ENCODE measurements around the gene ZNF408. TPM values are rescaled to one million over a fixed set of nuclear protein-coding genes. Genes with fewer than 3 reads are reported as not detected.
A peak's percentile ranks its signal among the peaks of the same experiment; 100 is the strongest.

ZNF408 gene
- total RNA-seq, 1 donor from 2014 or later: 14.9 TPM

- no peaks in the 10 kb centered on the region for H3K9me3 Mint-ChIP-seq
- H3K4me3 Mint-ChIP-seq: no peak overlapping the region
- H3K27me3 Mint-ChIP-seq: no peaks in the 10 kb centered on the region
- peaks cover 24% of the 10 kb centered on the region for H3K4me1 Mint-ChIP-seq (ENCODE audit: unreplicated experiment)
- peaks cover 4% of the 10 kb centered on the region for H3K36me3 Mint-ChIP-seq
- no peak for DNase-seq (ENCODE audit: extremely low spot score, unreplicated experiment)
- no peak for TF ChIP-seq CTCF (conservative IDR thresholded peaks at IDR 0.05)
- peak overlapping the region; percentile 84 for H3K27ac Mint-ChIP-seq
These were observed 6.2 kb upstream of the ZNF408 start for GRCh38 chr11:46694607-46695006.

DNA sequence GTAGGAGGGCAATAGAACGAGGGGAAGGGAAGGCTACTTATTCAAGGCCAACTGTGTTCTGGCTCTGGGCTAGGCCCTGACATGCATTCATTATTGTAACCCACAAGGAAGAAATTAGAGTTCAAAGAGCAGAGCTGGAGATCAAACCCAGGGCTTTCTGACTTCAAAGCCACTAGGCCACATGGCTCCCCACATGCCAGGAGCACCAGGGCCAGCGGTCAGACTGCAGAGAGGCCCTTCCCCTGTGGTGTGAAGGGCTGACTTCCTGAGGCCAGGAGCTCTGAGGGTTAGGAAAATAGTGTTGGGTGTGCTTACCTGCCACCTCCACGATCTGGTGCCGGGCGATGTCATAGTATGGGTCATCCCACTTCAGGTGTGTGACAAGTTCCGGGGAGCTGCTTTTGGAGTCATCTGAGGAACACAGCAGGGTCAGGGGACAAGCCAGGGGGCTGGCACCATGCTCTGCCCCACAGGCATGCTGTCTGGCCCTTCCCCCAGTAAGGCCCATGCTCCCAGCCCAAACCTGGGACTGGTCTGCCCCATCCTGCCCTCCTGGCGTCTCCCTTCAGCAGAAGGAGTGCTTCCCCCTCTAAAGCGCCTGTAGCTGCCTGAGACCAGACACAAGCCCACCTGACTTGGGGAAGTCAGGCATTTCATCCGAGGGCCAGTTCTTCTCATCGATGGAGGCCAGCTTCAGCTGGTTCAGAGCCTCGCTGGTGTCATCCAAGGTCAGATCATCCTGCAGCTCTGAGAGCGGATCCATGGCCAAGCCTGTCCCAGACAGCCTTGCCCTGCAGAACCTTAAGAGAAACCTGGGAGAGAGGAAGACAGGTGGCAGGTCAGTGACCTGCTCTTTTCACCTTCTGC, 5.3 kb upstream of the ZNF408 start:
- no peaks in the 10 kb centered on the region for H3K27me3 Mint-ChIP-seq
- peaks cover 26% of the 10 kb centered on the region for H3K4me1 Mint-ChIP-seq (ENCODE audit: unreplicated experiment)
- H3K9me3 Mint-ChIP-seq: no peaks in the 10 kb centered on the region
- no peak for TF ChIP-seq CTCF (conservative IDR thresholded peaks at IDR 0.05)
- no peak overlapping the region for H3K4me3 Mint-ChIP-seq
- H3K27ac Mint-ChIP-seq: peak overlapping the region; percentile 53
- no peak for DNase-seq (ENCODE audit: extremely low spot score, unreplicated experiment)
- peaks cover 2% of the 10 kb centered on the region for H3K36me3 Mint-ChIP-seq

- no peaks in the 10 kb centered on the region for H3K9me3 Mint-ChIP-seq
- H3K36me3 Mint-ChIP-seq: no peaks in the 10 kb centered on the region
- H3K4me1 Mint-ChIP-seq (ENCODE audit: unreplicated experiment): peaks cover 29% of the 10 kb centered on the region
- no peaks in the 10 kb centered on the region for H3K27me3 Mint-ChIP-seq
- H3K4me3 Mint-ChIP-seq: no peak overlapping the region
- no peak for TF ChIP-seq CTCF (conservative IDR thresholded peaks at IDR 0.05)
- no peak for DNase-seq (ENCODE audit: extremely low spot score, unreplicated experiment)
- H3K27ac Mint-ChIP-seq: no peak overlapping the region
These were observed 4.6 kb upstream of the ZNF408 start for GRCh38 chr11:46696212-46696558.

GRCh38 chr11:46697303-46697702, 3.5 kb upstream of the ZNF408 start:
- Mint-ChIP-seq H3K4me1 (ENCODE audit: unreplicated experiment) (peaks cover 33% of the 10 kb centered on the region), H3K36me3 (peaks cover under 1% of the 10 kb centered on the region), H3K27me3 (no peaks in the 10 kb centered on the region), H3K27ac (peak overlapping the region; percentile 73), H3K4me3 (peak overlapping the region; percentile 68), H3K9me3 (no peaks in the 10 kb centered on the region)
- TF ChIP-seq CTCF (conservative IDR thresholded peaks at IDR 0.05): no peak
- no peak for DNase-seq (ENCODE audit: extremely low spot score, unreplicated experiment)

DNA sequence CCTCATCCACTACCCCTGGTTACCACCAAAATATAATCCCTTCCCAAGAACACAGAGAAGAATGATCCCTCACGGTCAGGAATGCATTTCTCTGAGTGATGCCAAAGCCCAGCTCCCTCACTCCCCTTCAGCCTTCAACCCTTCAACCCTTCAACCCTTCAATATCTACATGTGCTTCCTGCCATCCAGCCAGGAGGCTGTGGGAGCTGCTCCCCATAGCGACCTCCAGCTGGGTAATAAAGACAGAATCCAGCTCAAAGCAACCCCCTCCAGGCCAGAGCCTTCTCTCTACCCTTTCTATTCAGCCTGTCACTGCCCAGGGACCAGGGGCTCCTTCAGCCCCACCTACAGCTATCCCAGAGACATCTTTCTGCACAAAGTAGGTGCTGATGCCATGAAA, 3.1 kb upstream of the ZNF408 start:
- Mint-ChIP-seq H3K4me1 (ENCODE audit: unreplicated experiment) (peaks cover 33% of the 10 kb centered on the region), H3K36me3 (peaks cover 5% of the 10 kb centered on the region), H3K27ac (peak overlapping the region; percentile 73), H3K27me3 (no peaks in the 10 kb centered on the region), H3K4me3 (peak overlapping the region; percentile 68), H3K9me3 (no peaks in the 10 kb centered on the region)
- no peak for DNase-seq (ENCODE audit: extremely low spot score, unreplicated experiment)
- TF ChIP-seq CTCF (conservative IDR thresholded peaks at IDR 0.05): no peak

Measured in type B pancreatic cell (in vitro differentiated cells).